ENCODE results near the gene SH3RF2.
A peak's percentile ranks its signal among the peaks of the same experiment; 100 is the strongest.
"Not testable (repeated sequence)": the region's sequence is repeated elsewhere in the genome, so short reads cannot be mapped to it uniquely, and the experiment has no call there.

SH3RF2 gene

DNA sequence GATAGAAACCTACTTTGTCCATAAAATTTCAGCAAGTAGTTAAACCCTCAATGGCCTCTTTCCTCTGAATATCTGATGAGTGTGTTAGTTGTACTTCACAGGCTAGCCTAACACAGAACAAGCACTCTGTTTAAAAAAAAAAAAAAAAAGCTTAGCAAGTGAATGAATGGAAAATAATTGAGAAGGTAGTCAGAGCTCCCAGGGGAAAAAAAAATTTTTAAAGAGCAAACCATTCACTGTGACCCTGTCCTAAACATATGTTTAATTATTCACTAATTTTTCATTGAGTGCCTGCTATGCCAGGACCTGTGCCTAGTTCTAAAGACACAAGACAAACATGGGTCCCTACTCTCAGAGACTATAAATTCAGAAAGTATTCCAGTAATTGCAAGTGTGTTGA lies 69.3 kb downstream of the SH3RF2 start:
- no peak for DNase-seq (ENCODE audit: low read depth)

DNA sequence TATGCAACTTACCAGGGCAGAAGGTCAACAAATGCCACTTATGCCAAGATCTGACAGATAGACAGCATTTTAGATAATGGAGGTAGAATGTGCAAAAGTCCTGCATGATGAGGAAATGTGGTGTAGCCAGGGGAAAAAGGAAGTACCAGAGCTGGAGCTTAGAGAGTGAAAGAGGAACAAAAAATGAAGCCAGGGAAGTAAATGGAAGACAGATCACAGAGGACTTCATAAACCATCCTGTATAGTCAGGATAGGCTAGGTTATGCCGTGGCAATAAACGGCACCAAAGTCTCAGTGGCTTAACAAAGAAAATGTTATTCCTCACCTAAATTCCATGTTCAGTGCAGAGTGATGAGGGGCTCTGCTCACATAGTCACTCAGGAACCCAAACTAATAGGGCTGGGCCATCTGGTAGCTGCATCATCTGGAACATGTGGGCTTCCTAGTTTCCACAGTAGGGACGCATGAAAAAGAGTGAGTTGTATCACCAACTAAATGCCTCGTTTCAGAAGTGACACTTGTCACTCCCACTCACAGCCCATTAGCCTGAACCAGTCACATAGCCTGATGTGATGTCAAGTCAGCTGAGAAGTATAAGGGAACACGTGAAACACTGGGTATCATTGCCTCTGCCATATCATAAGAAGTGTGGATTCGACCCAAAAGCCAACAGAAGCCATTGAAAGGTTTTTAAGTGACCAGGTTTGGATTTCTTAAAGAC lies 70.3 kb downstream of the SH3RF2 start:
- no peak for DNase-seq (ENCODE audit: low read depth)

GRCh38 chr5:146007270-146007669 lies 70.9 kb downstream of the SH3RF2 start:
- DNase-seq (ENCODE audit: low read depth): peak; percentile 42

DNA sequence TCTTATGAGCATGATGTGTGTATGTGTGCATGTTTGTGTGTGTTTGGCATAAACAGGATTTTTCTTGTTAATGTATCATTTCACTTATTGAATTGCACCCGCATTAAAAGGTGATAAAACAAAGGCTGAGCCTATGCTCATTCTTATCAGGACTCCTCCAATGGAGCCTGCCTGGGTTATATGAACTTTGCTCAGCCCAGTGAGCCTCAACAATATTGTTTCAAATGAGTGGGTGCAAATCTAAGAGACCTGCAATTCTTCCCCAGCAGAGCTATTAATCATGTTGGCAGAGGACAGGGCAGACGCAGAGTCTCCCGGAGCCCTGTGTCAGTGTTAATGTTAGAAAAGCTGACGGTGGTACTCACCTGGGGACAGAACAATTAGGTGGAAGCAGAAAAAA lies 71.6 kb downstream of the SH3RF2 start:
- no peak for DNase-seq (ENCODE audit: low read depth)

- DNase-seq (ENCODE audit: low read depth): peak; percentile 9
These were observed 72.6 kb downstream of the SH3RF2 start for GRCh38 chr5:146009020-146009419.

DNA sequence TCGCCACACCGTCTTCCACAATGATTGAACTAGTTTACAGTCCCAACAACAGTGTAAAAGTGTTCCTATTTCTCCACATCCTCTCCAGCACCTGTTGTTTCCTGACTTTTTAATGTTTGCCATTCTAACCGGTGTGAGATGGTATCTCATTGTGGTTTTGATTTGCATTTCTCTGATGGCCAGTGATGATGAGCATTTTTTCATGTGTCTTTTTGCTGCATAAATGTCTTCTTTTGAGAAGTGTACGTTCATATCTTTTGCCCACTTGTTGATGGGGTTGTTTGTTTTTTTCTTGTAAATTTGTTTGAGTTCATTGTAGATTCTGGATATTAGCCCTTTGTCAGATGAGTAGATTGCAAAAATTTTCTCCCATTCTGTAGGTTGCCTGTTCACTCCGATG lies 74.1 kb downstream of the SH3RF2 start:
- DNase-seq (ENCODE audit: low read depth): not testable (repeated sequence)

GRCh38 chr5:146013761-146014160 lies 77.4 kb downstream of the SH3RF2 start:
- DNase-seq (ENCODE audit: low read depth): no peak

DNA sequence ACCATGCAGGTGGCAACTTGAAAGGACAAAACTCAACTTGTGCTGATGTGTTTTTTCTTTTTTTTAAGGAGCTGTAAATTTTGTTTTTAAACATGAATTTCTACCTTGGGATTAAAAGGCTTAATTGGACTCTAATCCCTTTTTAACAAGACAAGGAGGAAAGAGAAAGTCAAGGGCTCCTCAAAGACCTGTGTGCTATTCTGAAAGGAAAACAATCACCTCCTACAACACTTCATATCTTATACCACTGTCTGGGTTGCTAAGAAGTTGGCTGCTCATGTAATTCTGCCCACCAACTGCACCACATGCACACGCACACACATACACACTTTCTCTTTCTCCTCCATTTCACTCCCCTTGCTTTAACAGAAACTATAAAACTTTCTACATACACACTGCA lies 78.6 kb downstream of the SH3RF2 start:
- no peak for DNase-seq (ENCODE audit: low read depth)

DNA sequence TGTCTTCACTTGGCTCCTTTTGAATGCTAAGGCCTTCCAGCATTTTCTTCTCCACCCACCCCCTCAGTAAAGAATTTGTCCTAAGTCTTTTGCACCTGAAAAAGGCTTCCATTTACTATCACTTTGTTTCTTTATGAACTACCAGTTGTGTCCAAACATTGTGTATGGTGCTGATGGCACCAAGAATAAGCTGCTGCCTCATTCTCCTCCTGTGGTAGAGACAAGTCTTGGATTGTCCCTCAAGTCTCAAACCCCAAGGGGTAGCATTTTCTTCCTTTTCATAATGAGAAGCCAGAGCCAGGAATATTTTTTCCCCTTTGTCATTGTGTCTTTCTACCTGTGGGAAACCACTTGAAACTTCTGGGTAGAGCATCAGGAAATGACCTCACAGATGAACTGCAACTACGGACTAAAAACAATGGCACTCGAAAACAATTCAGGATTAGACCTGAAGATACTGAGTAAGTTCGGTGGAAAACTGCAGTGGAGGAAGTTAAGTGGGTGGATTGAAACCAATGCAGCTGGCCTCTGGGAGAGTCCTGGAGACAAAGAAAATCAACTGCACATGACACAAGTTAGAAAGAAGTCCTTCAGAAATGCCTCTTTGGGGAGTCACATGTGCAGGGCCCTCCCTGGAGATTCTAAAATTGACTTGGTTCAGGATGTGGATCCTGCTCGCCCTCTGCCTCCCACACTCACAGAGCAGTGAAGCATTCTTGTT lies 80.5 kb downstream of the SH3RF2 start:
- DNase-seq (ENCODE audit: low read depth): no peak

- DNase-seq (ENCODE audit: low read depth): no peak
These were observed 82.4 kb downstream of the SH3RF2 start for GRCh38 chr5:146018514-146019375.

GRCh38 chr5:146020100-146020499 lies 83.7 kb downstream of the SH3RF2 start:
- DNase-seq (ENCODE audit: low read depth): no peak

DNA sequence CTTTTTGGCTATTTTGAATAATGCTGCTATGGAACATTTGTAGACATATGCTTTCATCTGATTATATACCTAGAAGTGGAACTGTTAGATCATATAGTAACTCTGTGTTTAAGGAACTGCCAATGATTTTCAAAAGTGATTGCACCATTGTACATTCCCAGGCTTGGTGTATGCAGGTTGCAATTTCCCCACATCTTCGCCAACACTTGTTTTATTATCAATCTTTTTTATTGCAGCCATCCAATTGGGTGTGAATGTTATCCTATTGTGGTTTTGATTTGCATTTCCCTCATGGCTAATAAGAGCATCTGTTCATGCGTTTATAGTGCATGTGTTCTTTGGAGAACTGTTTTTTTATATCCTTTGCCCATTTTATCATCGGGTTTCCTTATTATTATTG lies 87.7 kb downstream of the SH3RF2 start:
- DNase-seq (ENCODE audit: low read depth): no peak

- DNase-seq (ENCODE audit: low read depth): no peak
These were observed 88.8 kb downstream of the SH3RF2 start for GRCh38 chr5:146025114-146025680.

GRCh38 chr5:146025681-146026080 lies 89.3 kb downstream of the SH3RF2 start:
- DNase-seq (ENCODE audit: low read depth): no peak

DNA sequence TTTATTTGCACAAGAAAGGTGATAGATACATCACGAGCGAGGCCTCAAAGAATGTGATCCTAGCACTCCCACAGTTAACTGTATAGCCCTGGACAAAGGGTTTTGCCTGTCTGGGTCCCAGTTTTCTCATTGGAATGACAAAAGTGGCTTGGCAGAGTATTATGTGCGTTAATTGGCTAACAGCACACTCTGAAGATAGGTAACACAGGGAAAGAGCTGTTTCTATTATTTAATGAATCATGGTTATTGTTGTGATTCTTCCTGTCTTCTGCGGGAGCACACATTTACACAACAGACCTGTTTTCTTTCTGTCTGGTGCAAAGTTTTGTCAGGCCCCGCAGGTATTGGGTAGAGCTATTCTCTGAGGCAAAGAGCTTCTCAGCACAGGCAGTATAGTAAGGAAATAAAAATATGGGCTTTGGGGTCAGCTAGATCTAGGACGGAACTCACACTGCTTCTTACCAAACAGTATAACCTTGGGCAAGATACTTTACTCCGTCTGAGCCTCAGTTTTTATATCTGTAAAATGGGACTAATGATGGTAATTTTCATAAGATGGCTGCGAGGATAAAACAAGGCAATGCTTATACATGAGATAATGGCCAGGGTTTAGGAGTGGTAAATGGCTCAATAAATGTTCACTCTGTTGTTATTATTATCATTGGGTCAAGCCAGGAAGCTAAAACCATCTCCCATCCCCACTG lies 90.1 kb downstream of the SH3RF2 start:
- no peak for DNase-seq (ENCODE audit: low read depth)

DNA sequence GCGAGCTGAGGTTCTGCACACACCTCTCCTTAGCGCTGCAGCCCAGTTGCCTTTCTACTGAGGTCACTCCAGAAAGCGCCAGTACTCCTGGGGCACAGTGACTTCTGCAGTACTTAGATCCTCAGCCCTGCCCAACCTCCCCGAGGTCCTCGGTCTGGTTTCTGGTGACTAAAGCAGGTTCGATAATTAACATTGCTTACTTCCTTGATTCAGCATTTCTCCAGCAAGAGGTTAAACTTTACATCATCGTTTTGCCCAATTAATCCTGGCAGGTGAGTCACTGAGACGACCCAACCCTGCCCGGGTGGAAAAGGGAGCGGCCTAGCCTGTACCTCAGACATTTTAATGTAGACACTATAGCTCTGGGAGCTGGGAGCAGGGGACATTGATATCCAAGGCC lies 91.4 kb downstream of the SH3RF2 start:
- peak; percentile 30 for DNase-seq (ENCODE audit: low read depth)

DNA sequence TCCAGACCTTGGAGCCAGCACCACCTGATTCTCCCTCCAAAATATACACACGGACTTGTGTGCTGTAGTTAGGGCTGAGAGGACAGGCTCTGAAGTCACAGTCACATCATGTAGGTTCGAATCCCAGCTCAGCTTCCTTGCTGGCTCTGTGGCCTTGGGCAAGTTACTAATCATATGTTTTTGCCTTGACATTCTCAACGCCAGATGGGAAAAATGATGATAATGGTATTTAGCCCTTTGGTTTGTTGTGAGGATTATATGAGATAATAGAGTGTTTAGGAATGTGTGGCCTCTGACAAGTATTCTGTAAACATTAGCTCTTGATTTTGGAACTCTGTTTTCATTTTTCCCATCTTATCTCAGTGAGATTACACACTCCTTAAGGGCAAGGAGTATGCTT lies 96.5 kb downstream of the SH3RF2 start:
- DNase-seq (ENCODE audit: low read depth): no peak

DNA sequence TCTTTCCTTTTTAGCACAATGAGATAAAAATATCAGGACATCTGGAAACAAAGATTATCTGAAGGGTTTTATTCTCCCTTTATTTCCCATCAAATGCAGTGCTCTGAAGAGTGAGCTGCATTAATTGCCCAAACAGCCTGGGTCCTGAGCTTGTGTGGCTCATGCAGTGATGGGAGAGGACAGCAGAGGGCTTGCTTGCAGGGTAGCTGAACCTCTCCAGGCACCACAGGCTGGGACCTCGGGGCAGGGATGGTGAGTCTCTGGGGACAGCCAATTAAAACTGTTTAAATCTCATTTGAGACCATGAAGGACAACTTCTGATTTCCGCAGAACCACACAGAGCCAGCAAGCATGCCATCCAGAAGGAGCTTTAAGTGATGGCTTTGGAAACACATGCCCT lies 97.7 kb downstream of the SH3RF2 start:
- DNase-seq (ENCODE audit: low read depth): no peak

GRCh38 chr5:146034605-146035004 lies 98.2 kb downstream of the SH3RF2 start:
- DNase-seq (ENCODE audit: low read depth): no peak

- DNase-seq (ENCODE audit: low read depth): no peak
These were observed 103.0 kb downstream of the SH3RF2 start for GRCh38 chr5:146039420-146039819.

DNA sequence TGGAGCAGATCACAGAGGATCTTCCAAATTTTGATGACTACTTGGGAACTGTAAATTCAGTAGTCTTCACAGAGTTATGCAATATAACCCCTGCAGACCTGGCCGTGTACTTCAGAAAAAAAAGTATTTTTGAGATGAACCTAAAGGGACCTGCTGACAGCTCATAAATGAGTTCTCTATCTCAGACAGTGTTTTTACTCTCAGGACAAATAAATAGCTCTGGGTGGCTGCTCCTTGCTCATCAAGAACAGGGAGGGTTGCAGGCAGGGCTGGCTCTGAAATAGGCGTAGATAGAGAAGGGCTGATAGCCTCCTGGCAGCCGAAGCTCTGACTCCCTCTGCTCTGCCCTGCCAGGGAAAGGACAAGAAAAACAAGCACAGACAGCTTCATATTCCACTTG lies 104.1 kb downstream of the SH3RF2 start:
- DNase-seq (ENCODE audit: low read depth): no peak
